Measurements from ENCODE around the gene TMEM165. TPM values are rescaled to one million over a fixed set of nuclear protein-coding genes. Genes with fewer than 3 reads are reported as not detected.

The TMEM165 gene
- total and polyA plus RNA-seq, 2 of the 4 experiments (the other 2 are of a cell fraction): 49.6 to 83.0 TPM

DNA sequence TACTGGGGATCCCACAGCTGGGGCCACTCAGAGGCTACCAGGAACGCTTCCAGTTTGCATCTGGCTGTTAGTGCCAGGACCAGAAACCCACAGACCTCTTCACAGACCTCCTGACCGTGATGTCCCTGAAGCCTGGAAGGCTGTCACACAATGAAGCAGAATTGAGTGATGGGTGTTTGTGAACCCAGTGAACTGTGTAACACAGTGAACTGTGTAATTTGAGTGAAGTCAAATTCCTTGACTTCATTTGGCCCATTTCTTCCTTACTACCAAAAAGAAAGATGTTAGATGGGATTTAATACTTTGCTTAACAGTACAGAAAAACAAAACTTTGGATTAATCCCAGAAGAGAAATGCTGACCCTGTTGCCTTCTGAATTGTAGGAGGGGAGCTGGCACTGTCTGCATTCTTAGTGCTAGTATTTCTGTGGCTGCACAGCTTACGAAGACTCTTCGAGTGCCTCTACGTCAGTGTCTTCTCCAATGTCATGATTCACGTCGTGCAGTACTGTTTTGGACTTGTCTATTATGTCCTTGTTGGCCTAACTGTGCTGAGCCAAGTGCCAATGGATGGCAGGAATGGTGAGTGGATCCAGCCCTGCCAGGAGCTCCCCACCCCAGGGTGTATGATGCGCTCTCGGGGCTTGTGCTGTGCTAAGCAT, 31.9 kb upstream of the TMEM165 start:
- Histone ChIP-seq H4K5ac (ENCODE audit: low read depth, low read length) (no peak overlapping the region), H2BK20ac (ENCODE audit: low read depth, low read length) (no peak overlapping the region), H3K23ac (ENCODE audit: low read depth, low read length) (no peak overlapping the region), H2BK120ac (ENCODE audit: low read depth, low read length) (no peak overlapping the region), H3K27ac (ENCODE audit: insufficient read depth, low read length) (no peak overlapping the region), H4K8ac (ENCODE audit: low read depth in 2 of 2, low read length in 2 of 2) (no peak overlapping the region), H3K9me1 (ENCODE audit: insufficient read depth, low read length) (peaks cover 5% of the 10 kb centered on the region; the same call in 1 of the 2 replicates), H3K18ac (ENCODE audit: low read depth, low read length) (no peak overlapping the region), H2AK9ac (replicated peaks; ENCODE audit: low read depth, low read length, poor library complexity) (no peak overlapping the region), H2AFZ (replicated peaks; ENCODE audit: low read length, poor library complexity) (no peak overlapping the region), H3K56ac (ENCODE audit: extremely low read depth, insufficient read depth, low read length) (no peak overlapping the region), H3K4ac (ENCODE audit: low read depth, low read length) (no peak overlapping the region), H3K79me1 (ENCODE audit: low read depth in 1 of 2, low read length in 2 of 2) (no peaks in the 10 kb centered on the region; a peak in 1 of 4 replicates), H3K36me3 (ENCODE audit: control insufficient read depth, insufficient read depth, low read length) (no peaks in the 10 kb centered on the region), H4K20me1 (ENCODE audit: insufficient read depth, low read length) (no peaks in the 10 kb centered on the region), H2BK15ac (ENCODE audit: low read depth, low read length) (no peak overlapping the region), H3K9ac (ENCODE audit: low read depth, low read length) (no peak overlapping the region), H3K4me3 (ENCODE audit: insufficient read depth, low read depth, low read length) (no peak overlapping the region), H3K27me3 (ENCODE audit: control insufficient read depth, insufficient read depth, low read length) (no peaks in the 10 kb centered on the region), H2BK5ac (ENCODE audit: low read depth, low read length, poor library complexity, severe bottlenecking) (no peak overlapping the region), H3K4me1 (ENCODE audit: control insufficient read depth, insufficient read depth, low read length) (peaks cover 6% of the 10 kb centered on the region; the same call in 1 of the 2 replicates), H3K9me3 (ENCODE audit: control insufficient read depth, insufficient read depth, low read length) (no peaks in the 10 kb centered on the region), H4K91ac (ENCODE audit: insufficient read depth, low read depth, low read length) (no peak overlapping the region), H2AK5ac (ENCODE audit: low read depth, low read length) (no peak overlapping the region), H3K14ac (replicated peaks; ENCODE audit: low read depth, low read length) (no peak overlapping the region), H3K4me2 (ENCODE audit: low read depth, low read length) (no peak overlapping the region)
- no peak for TF ChIP-seq SMC3 (IDR thresholded peaks at IDR 0.05; ENCODE audit: low read depth, low read length)
- TF ChIP-seq MAFK (IDR thresholded peaks at IDR 0.05; ENCODE audit: low read depth, low read length): no peak
- TF ChIP-seq, protein P1, sequence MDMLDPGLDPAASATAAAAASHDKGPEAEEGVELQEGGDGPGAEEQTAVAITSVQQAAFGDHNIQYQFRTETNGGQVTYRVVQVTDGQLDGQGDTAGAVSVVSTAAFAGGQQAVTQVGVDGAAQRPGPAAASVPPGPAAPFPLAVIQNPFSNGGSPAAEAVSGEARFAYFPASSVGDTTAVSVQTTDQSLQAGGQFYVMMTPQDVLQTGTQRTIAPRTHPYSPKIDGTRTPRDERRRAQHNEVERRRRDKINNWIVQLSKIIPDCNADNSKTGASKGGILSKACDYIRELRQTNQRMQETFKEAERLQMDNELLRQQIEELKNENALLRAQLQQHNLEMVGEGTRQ (IDR thresholded peaks at IDR 0.05; ENCODE audit: low read depth, low read length): no peak
- TF ChIP-seq CHD1 (IDR thresholded peaks at IDR 0.05; ENCODE audit: low read depth, low read length): no peak
- TF ChIP-seq POLR2A (IDR thresholded peaks at IDR 0.05; ENCODE audit: low read depth, low read length): no peak
- ChIA-PET CTCF (interaction anchor here (0.6 kb wide), 1 partner anchor 182 kb away, joined by 3 read pairs; no protein-coding TSS in a partner anchor), POLR2A (ENCODE audit: unreplicated experiment) (no interaction called here)
- ATAC-seq (ENCODE audit: low read depth) (no peak), DNase-seq (no peak)
- dilution Hi-C loops (cut with HindIII; ENCODE audit: low sequenced_read_pairs, unreplicated experiment) (no loop called here), intact Hi-C loops (cut with micrococcal nuclease) (no loop called here), in situ Hi-C loops (cut with MboI; ENCODE audit: low sequenced_read_pairs) (no loop called here)
- BruUV-seq (replicated peaks): no TSS peak
- WGBS, 2 experiments (ENCODE audit: extremely low coverage in 2 of 2, insufficient read length in 1 of 2): no CpG with 5 or more reads among the region's 9 CpGs
